Mesendoderm (in vitro differentiated cells): Measurements from ENCODE around the gene PDGFD.

ENCODE experiments used
- DNase-seq: peaks from one replicate; pipeline ENCODE4 v3.0.0; 2013
- H2AK5ac ChIP-seq: 2 replicates; pipeline ENCODE4 v1.6.1; 2013; ENCODE audit warnings: low read length, inconsistent platforms
- H2BK120ac ChIP-seq: 2 replicates; pipeline ENCODE4 v1.6.1; 2013; ENCODE audit warnings: low read depth, mild to moderate bottlenecking, low read length, moderate library complexity, mixed read lengths
- H2BK15ac ChIP-seq: replicated peaks from 2 replicates; pipeline ENCODE4 v1.6.1; 2013; ENCODE audit warnings: low read depth, mild to moderate bottlenecking, moderate library complexity
- H2BK5ac ChIP-seq: 2 replicates; pipeline ENCODE4 v1.6.1; 2013; ENCODE audit warnings: low read length, inconsistent platforms
- H3K18ac ChIP-seq: 2 replicates; pipeline ENCODE4 v1.6.1; 2013; ENCODE audit warnings: mild to moderate bottlenecking, low read length, mixed read lengths
- H3K23ac ChIP-seq: one replicate; pipeline ENCODE4 v1.6.1; 2013; ENCODE audit warnings: low read length
- H3K27ac ChIP-seq: 2 replicates; pipeline ENCODE4 v1.5.1; 2013; ENCODE audit warnings: low read depth, mild to moderate bottlenecking, inconsistent platforms, low read length, moderate library complexity
- H3K27me3 ChIP-seq: 2 replicates; pipeline ENCODE4 v1.6.1; 2013; ENCODE audit warnings: low read length, control low read depth, mild to moderate bottlenecking, inconsistent platforms; ENCODE audit not compliant: insufficient read depth, poor library complexity
- H3K36me3 ChIP-seq: 2 replicates; pipeline ENCODE4 v1.6.1; 2013; ENCODE audit warnings: low read length, inconsistent platforms; ENCODE audit not compliant: control insufficient read depth, insufficient read depth
- H3K4ac ChIP-seq: one replicate; pipeline ENCODE4 v1.6.1; 2013; ENCODE audit warnings: low read depth, mild to moderate bottlenecking, low read length, moderate library complexity
- H3K4me1 ChIP-seq: 2 replicates; pipeline ENCODE4 v1.6.1; 2013; ENCODE audit warnings: low read depth, low read length, inconsistent platforms; ENCODE audit not compliant: control insufficient read depth
- H3K4me2 ChIP-seq: 2 replicates; pipeline ENCODE4 v1.6.1; 2013; ENCODE audit warnings: low read length
- H3K4me3 ChIP-seq: 2 replicates; pipeline ENCODE4 v1.5.1; 2013; ENCODE audit warnings: mild to moderate bottlenecking, low read length
- H3K56ac ChIP-seq: one replicate; pipeline ENCODE4 v1.6.1; 2013; ENCODE audit warnings: low read length
- H3K79me1 ChIP-seq: 2 replicates; pipeline ENCODE4 v1.6.1; 2013; ENCODE audit warnings: low read length, inconsistent platforms
- H3K79me2 ChIP-seq: 2 replicates; pipeline ENCODE4 v1.6.1; 2013; ENCODE audit warnings: mild to moderate bottlenecking, low read length; ENCODE audit not compliant: control insufficient read depth, insufficient read depth
- H3K9ac ChIP-seq: 2 replicates; pipeline ENCODE4 v1.6.1; 2013; ENCODE audit warnings: low read length, inconsistent platforms
- H4K5ac ChIP-seq: one replicate; pipeline ENCODE4 v1.6.1; 2013; ENCODE audit warnings: low read length
- H4K8ac ChIP-seq: one replicate; pipeline ENCODE4 v1.6.1; 2013; ENCODE audit warnings: low read depth, mild to moderate bottlenecking, control low read depth, low read length, moderate library complexity
- WGBS: extraction: QIAGEN DNeasy Blood & Tissue Kit; methylation state at CpG from one replicate; pipeline ENCODE4 v1.1.7; 2013; ENCODE audit warnings: low lambda C conversion rate, missing lambda C conversion rate; ENCODE audit not compliant: insufficient coverage; ENCODE audit errors: extremely low coverage; 5-methylcytosine and 5-hydroxymethylcytosine counted together

PDGFD gene

GRCh38 chr11:103907548-103908455 lies 256.1 kb downstream of the PDGFD start:
- Histone ChIP-seq H3K79me1 (no peaks in the 10 kb centered on the region), H4K8ac (no peak overlapping the region), H3K23ac (no peak overlapping the region), H3K27ac (no peak overlapping the region), H3K4me2 (no peak overlapping the region), H2BK5ac (no peak overlapping the region), H3K4ac (no peak overlapping the region), H3K36me3 (no peaks in the 10 kb centered on the region), H4K5ac (no peak overlapping the region), H3K9ac (no peak overlapping the region), H2BK120ac (no peak overlapping the region), H3K27me3 (no peaks in the 10 kb centered on the region), H3K4me3 (no peak overlapping the region), H2BK15ac (no peak overlapping the region), H3K79me2 (no peaks in the 10 kb centered on the region), H3K4me1 (no peaks in the 10 kb centered on the region), H3K18ac (no peak overlapping the region), H3K56ac (no peak overlapping the region), H2AK5ac (no peak overlapping the region)
- WGBS = no CpG with 5 or more reads among the region's 3 CpGs
- no peak for DNase-seq

- DNase-seq = no peak
- H3K4me1 ChIP-seq = no peaks in the 10 kb centered on the region
- no peak overlapping the region for H2BK5ac ChIP-seq
- no peaks in the 10 kb centered on the region for H3K79me1 ChIP-seq
- no peak overlapping the region for H3K27ac ChIP-seq
- no peak overlapping the region for H4K8ac ChIP-seq
- H4K5ac ChIP-seq = no peak overlapping the region
- no peak overlapping the region for H3K4me2 ChIP-seq
- no peak overlapping the region for H3K56ac ChIP-seq
- no peak overlapping the region for H3K4ac ChIP-seq
- H2BK120ac ChIP-seq = no peak overlapping the region
- H3K27me3 ChIP-seq = no peaks in the 10 kb centered on the region
- H3K4me3 ChIP-seq = no peak overlapping the region
- H3K79me2 ChIP-seq = no peaks in the 10 kb centered on the region
- no peaks in the 10 kb centered on the region for H3K36me3 ChIP-seq
- H3K9ac ChIP-seq = no peak overlapping the region
- no peak overlapping the region for H2AK5ac ChIP-seq
- no CpG with 5 or more reads among the region's 4 CpGs for WGBS
- no peak overlapping the region for H3K23ac ChIP-seq
- H3K18ac ChIP-seq = no peak overlapping the region
- no peak overlapping the region for H2BK15ac ChIP-seq
Measured at GRCh38 chr11:103907136-103907535, 256.8 kb downstream of the PDGFD start.

- Histone ChIP-seq H3K79me2 (no peaks in the 10 kb centered on the region), H3K79me1 (no peaks in the 10 kb centered on the region), H4K8ac (no peak overlapping the region), H4K5ac (no peak overlapping the region), H3K4ac (no peak overlapping the region), H2BK15ac (no peak overlapping the region), H2BK5ac (no peak overlapping the region), H3K18ac (no peak overlapping the region), H3K4me2 (no peak overlapping the region), H2BK120ac (no peak overlapping the region), H3K4me1 (no peaks in the 10 kb centered on the region), H3K36me3 (no peaks in the 10 kb centered on the region), H3K27ac (no peak overlapping the region), H3K23ac (no peak overlapping the region), H3K9ac (no peak overlapping the region), H2AK5ac (no peak overlapping the region), H3K56ac (no peak overlapping the region), H3K27me3 (no peaks in the 10 kb centered on the region), H3K4me3 (no peak overlapping the region)
- no peak for DNase-seq
- no CpG with 5 or more reads among the region's 1 CpG for WGBS
Measured at GRCh38 chr11:103906291-103906867, 257.6 kb downstream of the PDGFD start.

GRCh38 chr11:103904324-103904667 lies 259.7 kb downstream of the PDGFD start:
- Histone ChIP-seq H3K79me1 (no peaks in the 10 kb centered on the region), H2BK120ac (no peak overlapping the region), H2BK15ac (no peak overlapping the region), H2BK5ac (no peak overlapping the region), H3K18ac (no peak overlapping the region), H3K23ac (no peak overlapping the region), H3K56ac (no peak overlapping the region), H3K4me3 (no peak overlapping the region), H2AK5ac (no peak overlapping the region), H3K27ac (no peak overlapping the region), H4K5ac (no peak overlapping the region), H3K36me3 (no peaks in the 10 kb centered on the region), H3K79me2 (no peaks in the 10 kb centered on the region), H3K4me1 (no peaks in the 10 kb centered on the region), H3K4me2 (no peak overlapping the region), H4K8ac (no peak overlapping the region), H3K27me3 (no peaks in the 10 kb centered on the region), H3K9ac (no peak overlapping the region), H3K4ac (no peak overlapping the region)
- WGBS = no CpG with 5 or more reads among the region's 3 CpGs
- no peak for DNase-seq

- H3K56ac ChIP-seq = no peak overlapping the region
- no peak overlapping the region for H4K5ac ChIP-seq
- no peak overlapping the region for H2BK15ac ChIP-seq
- no peak overlapping the region for H2BK5ac ChIP-seq
- H3K4ac ChIP-seq = no peak overlapping the region
- no peak overlapping the region for H4K8ac ChIP-seq
- no peak overlapping the region for H3K23ac ChIP-seq
- no CpG with 5 or more reads among the region's 2 CpGs for WGBS
- H3K27ac ChIP-seq = no peak overlapping the region
- no peaks in the 10 kb centered on the region for H3K27me3 ChIP-seq
- no peaks in the 10 kb centered on the region for H3K79me1 ChIP-seq
- H3K79me2 ChIP-seq = no peaks in the 10 kb centered on the region
- H3K4me1 ChIP-seq = no peaks in the 10 kb centered on the region
- H3K4me3 ChIP-seq = no peak overlapping the region
- no peak overlapping the region for H3K18ac ChIP-seq
- H3K9ac ChIP-seq = no peak overlapping the region
- DNase-seq = no peak
- H2BK120ac ChIP-seq = no peak overlapping the region
- H3K4me2 ChIP-seq = no peak overlapping the region
- no peak overlapping the region for H2AK5ac ChIP-seq
- no peaks in the 10 kb centered on the region for H3K36me3 ChIP-seq
Measured at GRCh38 chr11:103903621-103904323, 260.2 kb downstream of the PDGFD start.
